SK-N-DZ (cell line): ENCODE results near the gene FAM219A.
A peak's percentile ranks its signal among the peaks of the same experiment; 100 is the strongest.
"Not testable (repeated sequence)": the region's sequence is repeated elsewhere in the genome, so short reads cannot be mapped to it uniquely, and the experiment has no call there.

ENCODE experiments used
- DNase-seq: peaks from one replicate; pipeline ENCODE4 v3.0.0-alpha.2; 2015; ENCODE audit warnings: low spot score

Gene FAM219A

DNA sequence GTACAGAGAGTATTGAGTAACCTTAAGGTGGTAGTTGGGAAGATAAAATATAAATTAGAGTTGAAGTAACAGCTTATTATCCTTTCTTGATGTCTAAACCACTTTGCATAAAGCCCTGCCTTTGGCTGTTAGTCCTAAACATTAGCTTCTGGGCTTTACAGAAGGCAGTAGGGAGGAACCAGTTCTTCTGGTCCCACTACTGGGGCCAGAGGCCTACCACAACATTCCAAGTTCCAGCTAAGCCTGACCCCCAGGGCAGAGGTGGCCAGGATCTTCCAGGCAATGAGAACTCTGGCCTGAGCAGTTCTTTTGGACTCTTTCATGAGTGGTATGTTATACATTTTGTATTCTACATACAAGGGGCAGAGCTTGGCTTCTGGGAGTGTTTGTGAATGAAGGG is 26.3 kb upstream of the FAM219A start:
- DNase-seq, result no peak

DNA sequence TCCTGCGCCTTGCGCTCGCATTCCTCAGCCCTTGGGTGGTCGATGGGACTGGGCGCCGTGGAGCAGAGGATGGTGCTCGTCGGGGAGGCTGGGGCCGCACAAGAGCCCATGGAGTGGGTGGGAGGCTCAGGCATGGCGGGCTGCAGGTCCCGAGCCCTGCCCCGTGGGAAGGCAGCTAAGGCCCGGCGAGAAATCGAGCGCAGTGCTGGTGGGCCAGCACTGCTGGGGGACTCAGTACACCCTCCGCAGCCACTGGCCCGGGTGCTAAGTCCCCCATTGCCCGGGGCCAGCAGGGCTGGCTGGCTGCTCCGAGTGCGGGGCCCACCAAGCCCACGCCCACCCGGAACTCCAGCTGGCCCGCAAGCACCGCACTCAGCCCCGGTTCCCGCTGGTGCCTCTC is 24.4 kb upstream of the FAM219A start:
- not testable (repeated sequence) for DNase-seq

DNA sequence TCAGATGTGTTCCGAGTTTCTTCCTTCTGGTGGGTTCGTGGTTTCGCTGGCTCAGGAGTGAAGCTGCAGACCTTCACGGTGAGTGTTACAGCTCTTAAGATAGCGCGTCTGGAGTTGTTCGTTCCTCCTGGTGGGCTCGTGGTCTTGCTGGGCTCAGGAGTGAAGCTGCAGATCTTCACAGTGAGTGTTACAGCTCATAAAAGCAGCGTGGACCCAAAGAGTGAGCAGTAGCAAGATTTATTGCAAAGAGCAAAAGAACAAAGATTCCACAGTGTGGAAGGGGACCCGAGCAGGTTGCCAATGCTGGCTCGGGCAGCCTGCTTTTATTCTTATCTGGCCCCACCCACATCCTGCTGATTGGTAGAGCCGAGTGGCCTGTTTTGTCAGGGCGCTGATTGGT is 23.2 kb upstream of the FAM219A start:
- not testable (repeated sequence) for DNase-seq

DNA sequence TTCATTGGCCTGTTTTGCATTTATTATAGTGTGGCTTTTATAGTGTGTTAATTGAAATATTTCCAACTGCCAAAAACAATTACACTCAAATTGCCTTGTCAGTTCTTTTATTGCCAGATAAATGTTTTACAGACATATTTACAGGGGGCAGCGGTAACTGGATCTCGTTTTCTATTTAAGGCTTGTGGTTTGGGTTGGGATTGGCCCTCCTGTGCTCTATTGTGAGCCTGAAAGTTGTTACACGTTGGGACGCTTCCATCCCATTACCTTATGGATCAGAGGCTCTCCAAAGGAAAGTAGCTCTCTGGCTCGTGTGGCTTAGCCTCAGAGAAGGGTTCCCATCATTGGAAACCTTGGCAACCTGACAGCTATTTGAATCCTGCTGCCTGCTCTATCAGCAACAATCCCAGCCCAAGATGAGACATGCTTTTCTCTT is 21.1 kb upstream of the FAM219A start:
- no peak for DNase-seq

DNA sequence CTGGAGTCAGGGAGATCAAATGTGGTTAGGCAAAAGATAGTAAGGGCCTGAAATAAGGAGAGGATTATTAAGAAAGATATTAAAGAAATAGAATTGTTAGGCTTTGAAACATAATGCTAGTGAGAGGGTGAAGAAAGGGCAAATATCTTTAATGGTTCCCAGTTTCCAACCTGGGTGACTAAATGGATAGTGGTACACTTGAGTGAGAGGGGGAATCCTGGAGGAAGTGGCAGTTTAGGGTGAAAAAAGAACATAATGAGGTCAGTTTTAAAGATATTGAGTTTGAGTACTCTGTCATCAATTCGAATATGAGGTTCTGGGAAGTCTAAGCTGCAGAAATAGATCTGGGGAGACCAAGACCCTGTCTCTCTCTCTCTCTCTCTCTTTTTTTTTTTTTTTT is 19.2 kb upstream of the FAM219A start:
- DNase-seq, result no peak

DNA sequence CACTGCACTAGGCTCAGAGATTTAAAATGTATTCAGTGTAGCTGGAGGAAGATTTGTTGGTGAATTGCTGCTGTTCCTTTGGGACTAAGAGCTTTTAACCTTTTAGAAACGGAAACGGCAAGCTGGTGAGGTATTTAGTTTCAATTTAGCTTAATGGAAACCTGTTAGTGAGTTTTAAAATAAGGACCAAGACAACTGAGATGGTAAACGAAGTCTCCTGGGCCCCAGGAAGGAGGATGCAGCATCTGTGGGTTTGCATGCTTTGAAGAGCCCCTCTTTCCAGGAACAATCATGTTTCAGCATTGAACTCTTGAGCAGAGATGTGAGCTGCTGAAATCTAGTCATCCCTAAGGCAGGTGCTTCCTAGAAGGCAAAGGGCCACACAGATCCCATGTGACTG is 16.7 kb upstream of the FAM219A start:
- DNase-seq, result no peak

DNA sequence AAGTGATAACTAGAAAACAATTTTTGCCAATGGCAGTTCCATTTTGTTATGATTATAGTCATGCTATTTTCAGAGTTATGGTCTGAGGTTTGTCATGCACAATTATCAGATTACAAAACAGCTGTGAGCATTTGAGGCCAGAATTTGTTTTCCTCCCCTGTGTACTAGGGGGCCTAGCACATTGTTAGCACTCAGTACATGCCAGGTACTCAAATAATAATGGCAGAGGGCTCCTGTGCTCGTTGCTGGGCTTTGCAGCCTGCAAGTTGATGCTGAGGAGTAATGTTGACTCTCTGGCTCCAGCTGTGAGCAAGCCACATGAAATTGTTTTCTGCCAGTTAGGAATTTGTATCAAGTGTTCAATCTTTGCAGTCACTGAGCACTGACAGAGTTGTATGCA is 7.1 kb upstream of the FAM219A start:
- no peak for DNase-seq

DNA sequence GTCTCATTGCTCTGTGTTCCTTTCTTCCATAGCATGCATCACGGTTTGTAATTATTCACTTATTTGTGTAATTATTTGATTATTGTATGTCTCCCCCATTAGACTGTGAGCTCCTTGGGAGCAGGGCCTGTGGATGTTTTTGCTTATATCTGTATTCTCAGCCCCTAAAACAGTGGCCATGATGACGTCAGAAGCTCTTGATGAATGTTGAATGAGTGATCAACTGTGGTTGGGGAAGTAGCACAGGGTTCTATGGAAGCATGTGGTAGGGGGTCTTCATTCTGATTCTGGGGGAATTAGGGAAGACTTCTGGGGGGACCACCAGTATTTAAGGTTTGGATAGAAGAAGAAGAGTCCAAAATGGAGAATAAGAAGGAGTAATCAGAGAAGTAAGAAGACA is 6.2 kb upstream of the FAM219A start:
- DNase-seq, result no peak

DNA sequence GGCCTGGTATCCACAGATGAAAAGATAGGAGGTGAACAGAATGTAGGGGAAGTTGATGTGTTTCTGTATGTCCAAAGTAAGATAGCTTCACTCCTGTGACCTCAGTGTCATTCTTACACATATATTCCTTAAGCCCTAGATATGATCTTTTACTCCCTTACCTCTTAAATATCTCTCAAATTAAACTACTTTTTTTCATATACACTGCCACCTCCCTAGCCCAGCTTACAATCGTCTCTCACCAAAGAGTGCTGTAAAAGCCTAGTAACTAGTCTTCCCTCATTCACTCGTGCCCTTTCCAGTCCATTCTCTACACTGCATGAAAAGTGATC is 5.5 kb upstream of the FAM219A start:
- DNase-seq, result no peak

DNA sequence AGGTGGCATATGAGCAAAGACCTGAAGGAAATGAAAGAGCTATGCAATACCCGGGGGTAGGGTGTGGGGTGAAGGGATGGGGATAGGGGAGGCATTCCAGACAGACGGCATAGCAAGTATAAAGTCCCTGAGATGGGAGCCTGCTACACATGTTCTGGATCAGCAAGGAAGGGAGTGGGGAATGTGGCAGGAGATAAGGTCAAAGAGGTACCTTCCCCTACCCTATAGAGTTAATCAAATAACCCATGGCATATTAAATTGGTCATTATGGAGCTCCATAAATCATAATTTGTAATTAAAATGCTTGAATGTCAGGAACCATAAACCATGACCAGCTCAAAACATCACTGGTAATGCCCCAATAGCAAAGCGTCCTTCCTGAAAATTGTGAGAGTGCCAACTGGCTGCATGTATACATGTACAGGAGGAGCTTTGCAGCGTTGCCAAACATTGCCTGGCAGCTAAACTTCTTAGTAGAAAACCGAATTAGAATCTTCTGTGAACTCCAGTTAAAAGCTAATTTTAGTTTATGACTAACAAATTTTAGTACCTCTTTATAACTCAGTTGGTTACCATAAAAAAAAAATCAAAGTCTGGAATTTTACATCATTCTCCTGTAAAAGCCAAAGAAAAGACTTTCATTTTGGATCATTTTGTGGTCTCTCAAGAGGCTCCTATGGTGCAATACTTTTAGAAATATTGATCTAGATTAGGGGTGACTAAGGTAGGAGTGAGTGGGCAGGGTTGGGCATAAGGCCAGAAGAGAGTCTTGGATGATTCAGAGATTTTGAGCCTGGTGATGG is 4.9 kb upstream of the FAM219A start:
- DNase-seq, result peak; percentile 91

DNA sequence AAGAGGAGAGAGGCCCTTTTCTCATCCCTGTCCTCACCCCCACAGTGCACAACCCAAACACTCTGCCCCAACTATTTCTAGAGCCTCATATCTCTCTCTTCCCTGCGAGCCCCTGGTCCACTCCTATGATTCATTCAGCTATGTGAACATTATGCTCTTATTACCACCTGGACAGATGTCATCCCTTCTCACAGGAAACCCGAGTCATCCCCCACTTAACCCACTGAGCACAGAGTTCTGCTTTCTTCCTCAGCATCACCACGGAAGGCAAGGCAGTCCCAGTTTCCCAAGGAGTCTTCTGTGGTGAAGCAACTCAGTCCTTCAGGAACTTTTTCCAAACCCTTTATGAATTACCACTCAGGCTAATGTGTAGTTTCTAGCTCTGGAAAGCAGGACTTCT is 1.6 kb upstream of the FAM219A start:
- DNase-seq, result no peak

DNA sequence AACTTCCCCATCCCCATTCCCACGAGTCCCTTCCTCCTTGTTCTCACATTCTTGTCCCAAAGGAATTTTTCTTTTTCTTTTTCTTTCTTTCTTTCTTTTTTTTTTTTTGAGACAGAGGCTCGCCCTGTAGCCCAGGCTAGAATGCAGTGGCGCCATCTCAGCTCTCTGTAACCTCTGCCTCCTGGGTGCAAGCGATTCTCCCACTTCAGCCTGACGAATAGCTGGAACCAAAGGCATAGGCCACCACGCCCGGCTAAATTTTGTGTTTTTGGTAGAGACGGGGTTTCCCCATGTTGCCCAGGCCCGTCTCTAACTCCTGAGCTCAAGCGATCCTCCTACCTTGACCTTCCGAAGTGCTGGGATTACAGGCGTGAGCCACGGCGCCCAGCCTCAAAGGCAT is 986 bp upstream of the FAM219A start:
- DNase-seq, result no peak

DNA sequence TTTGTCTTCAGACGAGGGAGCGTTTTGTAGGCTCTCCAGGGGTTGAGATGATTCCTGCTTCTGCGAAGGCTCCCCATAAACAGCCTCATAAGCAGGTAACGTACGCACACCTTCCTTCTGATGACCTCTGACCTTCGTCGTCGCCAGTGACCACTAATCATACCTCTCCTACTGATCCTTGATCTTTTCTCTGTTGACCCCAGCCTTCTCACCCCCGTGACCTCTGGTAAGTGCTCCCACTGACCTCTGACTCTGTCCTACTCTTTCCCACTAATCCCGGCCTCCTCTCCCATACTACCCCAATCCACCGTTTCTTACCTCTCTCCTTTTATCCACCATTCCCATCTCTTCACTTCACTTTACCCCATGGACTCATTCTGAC is 580 bp upstream of the FAM219A start:
- DNase-seq, result no peak

DNA sequence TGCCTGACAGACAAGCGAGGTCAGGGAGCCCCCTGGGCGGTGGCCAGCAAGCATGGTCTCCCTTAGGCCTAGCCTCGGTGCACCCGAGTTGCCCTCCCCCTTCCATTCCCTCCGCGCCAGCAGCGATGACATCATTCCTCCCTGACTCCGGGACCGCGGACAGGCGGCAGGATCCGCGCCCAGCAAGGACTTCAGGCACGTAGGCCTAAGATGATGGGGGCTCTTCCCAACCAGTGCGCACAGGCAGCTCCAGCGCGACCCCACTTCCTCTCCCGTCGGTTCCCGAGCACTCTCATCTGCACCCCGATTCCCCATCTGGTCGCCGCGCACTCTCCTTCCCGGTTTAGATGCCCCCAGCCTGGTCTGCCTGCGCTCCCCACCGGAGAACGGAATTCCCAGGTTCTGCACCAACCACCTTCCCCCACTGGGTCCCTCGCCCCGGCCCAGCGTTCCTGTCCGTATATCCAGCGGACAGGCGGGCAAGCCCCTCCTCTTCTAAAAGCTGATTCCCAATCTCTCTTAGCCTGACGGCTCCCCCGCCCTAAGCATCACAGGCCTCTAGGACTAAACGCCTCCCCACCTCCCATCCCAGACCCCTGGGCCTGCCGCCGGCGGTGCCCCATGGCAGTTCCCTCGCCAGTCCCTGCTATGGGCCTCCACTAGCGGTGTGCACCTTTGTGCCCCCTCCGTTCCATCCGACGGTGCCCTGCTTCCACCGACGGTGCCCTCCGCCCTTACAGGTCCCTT is 931 bp downstream of the FAM219A start:
- peak; percentile 70 for DNase-seq

DNA sequence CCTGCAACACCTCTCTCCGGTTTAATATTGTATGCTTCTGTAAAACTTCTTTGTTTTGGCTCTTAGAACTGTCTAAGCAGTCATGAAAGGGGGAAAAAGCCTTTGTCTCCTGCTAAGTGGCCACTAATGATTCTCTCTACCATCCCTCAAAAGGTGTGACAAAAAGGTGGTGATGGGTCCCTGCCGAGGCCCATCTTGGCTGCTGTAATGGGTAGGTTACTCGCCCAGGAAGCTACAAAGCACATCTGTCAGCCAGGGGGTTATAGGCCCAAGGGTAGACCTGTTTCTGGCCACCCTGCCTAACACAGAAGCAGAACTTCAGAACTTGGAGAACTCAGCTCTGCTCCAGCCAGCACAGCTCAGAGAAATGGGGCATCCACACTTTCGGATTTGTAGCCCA is 1.6 kb downstream of the FAM219A start:
- DNase-seq, result no peak

DNA sequence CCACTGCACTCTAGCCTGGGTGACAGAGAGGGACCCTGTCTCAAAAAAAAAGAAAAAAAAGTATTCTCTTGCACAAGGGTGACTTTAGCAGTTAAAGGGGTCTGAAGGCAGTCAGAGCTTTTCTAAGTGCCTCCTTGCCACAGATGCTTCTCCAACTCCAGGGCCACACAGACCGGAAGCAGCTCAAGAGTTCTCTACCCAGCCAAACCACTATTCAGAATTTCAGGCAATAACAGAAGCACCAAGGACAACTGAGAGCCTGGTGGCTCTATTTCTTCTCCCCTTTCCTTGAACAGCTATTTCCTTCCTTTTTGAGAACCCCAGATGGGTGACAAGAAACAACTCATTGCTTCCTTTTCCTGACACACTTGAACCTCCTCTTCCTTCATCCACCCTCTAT is 2.2 kb downstream of the FAM219A start:
- no peak for DNase-seq

DNA sequence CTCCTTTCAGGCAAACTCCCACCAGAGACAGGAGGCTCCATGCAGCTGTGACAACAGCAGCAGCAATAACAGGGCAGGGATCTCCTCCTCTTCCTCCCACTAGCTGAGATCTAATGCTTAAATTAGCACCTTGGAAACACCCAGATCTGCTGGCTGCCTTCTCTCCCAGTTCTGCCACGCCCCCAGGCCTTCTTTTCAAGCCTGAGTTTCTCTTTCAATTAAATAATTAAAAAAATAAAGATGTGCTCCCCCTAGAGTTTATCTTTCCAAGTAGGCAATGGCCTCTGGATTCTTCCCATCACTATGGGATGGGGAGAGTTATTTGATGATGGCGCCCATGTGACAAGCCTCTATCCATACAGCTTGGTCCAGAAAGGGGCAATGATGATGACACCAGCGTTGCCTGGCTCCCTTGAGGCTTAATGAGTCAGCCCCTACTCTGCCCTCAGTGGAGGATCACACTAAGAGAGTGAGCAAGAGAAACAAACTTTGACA is 3.8 kb downstream of the FAM219A start:
- DNase-seq, result no peak

DNA sequence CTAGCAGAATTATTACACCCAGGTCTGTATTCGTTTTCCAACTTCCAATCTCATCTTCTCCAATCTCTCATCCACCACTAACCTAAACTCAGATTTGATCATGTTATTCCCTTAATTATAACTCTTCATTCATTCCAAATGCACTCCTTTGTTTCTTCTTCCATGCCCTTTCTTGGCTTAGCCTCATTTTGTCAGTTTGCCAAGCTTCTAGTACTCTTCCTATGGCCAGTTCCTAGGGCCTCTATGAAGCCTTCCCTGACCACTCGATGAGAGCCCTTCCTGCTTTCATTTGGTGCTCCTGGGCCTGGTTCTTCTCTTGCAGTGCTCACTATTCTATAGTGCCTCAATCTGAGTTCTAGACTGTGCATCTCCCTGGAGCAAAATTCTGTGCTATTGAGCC is 5.8 kb downstream of the FAM219A start:
- no peak for DNase-seq

DNA sequence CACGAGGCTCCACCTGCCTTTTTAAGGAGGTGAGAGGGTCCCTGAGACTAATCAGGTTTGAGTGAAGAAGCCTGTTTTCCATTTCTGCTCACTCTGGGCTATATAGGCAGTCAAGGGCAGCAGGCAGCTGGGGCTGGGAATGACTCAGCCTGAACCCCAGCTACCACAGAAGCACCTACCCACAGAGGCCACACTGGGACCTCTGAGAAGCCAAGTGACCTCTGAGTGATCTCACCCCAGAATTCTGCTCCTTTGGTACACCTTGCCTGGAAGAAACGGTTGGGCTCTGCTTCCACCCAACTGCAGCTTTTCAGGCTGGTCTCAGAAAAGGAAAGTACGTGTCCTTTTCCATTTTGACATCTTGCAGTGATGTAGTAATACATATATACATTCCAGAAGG is 6.8 kb downstream of the FAM219A start:
- DNase-seq, result no peak

DNA sequence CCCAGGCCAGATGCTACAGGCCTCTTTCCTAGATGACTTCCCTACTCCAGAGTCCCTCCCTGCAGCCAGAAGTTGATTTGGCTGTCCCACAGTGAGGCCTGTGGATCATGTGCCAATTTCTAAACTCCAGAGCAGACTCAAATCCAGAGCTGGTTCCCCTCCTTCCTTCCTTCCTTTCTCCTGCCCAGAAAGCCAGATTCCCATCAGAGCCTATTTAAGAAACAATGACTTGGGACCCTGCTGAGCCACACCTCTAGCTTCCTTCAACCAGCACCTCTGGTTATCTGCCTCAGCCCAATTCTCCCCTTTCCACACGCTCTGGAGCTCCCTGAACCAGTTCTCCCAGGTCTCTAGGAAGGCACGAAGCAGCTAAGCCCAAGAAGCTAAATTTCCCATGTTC is 7.2 kb downstream of the FAM219A start:
- DNase-seq, result no peak

DNA sequence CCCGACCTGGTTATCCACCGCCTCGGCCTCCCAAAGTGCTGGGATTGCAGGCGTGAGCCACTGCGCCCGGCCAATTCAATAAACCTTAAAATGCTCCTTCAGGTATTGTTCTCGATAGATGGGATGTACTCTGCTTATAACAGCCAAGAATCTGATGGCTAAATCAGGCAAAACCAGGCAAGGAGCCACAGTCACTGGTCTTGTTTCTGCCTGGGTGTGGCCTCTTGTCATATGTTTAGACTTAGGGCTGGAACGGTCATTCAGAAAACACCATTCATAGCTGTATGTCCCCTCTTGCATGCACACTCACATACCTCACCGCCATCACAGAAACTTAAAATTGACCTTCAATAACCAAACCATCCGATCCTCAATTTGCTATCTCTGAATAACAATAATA is 7.7 kb downstream of the FAM219A start:
- DNase-seq, result no peak

DNA sequence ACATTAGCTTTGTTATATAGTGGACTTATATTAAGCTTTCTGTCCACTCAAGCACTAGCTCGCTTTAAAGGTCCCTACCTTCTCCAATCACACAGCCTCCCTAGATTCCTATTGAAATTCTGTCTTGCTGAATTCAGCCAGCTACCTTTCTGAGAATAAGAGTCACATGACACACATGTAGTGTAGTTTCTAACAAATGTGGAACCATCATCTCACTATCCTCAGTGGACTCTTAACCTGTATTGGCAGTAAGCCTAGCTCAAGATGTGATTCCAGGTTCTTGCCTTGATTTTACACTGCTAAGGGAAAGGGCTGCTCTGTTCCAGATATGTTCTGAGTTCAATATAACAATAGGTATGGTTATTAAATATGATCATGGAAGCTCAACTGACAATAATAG is 11.4 kb downstream of the FAM219A start:
- no peak for DNase-seq

DNA sequence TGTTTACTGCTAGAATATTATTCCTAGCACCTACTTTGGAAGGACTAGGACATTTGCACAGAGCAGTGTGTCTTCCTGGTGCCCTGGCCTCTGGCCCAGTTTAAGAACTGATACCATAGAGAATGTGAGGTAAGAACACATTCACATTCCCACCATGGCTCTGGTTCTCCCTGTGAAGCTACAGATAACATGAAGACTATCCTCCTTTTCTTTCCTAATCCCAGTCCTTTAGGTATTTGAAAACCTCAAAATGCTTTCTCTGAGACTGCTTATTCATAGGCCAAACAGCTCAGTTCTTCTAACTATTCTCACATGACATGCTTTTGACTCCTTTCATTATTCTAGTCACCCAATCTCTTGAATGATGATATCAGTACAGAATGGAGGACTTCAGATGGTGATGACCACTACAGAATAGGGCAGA is 11.9 kb downstream of the FAM219A start:
- no peak for DNase-seq
